ENCODE data around the gene NAA15.

DNA sequence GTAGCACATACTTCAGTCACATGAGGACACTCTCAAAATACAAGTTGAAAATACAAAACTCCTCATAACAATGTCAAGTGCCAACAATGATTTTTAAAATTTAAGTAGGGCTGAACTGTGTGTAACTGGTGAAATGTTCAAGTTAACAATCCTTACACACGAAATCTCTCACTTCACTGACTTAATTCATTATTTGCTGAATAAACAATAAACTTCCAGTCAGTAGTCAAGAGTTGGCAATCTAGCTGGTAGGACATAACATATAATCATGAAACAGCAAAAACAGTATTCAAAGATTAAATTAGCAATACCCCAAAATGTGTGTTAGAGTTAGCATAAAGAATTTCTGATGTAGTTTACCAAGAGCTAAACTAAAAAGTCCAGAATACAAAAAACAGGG lies 150.7 kb downstream of the NAA15 start:
- TF ChIP-seq FOXM1 (IDR thresholded peaks at IDR 0.05; ENCODE audit: borderline replicate concordance, low read depth) (no peak), EGR1 (IDR thresholded peaks at IDR 0.05) (no peak)
- TF ChIP-seq, protein P1, sequence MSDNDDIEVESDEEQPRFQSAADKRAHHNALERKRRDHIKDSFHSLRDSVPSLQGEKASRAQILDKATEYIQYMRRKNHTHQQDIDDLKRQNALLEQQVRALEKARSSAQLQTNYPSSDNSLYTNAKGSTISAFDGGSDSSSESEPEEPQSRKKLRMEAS (IDR thresholded peaks at IDR 0.05): no peak
